Body of pancreas (tissue), 4 donors: ENCODE data around the gene MCF2.

ENCODE experiments used
- CTCF ChIP-seq, 7 experiments: fragments of 450-650 bp in 4 of 7; fragments of 200-600 bp in 3 of 7; sonication (generic) in 3 of 7; IDR thresholded peaks; one replicate each; pipeline ENCODE4 v1.5.1; 2016 to 2019; ENCODE audit warnings: antibody characterized with exemption in 7 of 7
- POLR2A ChIP-seq, 3 donors: fragments of 450-650 bp; IDR thresholded peaks; one replicate each; pipeline ENCODE4 v1.6.1; 2016; ENCODE audit warnings: antibody characterized with exemption in 3 of 3, mild to moderate bottlenecking in 2 of 3

- no peak for TF ChIP-seq POLR2A (IDR thresholded peaks at IDR 0.05)
- TF ChIP-seq CTCF (IDR thresholded peaks at IDR 0.05): no peak
These were observed 175.1 kb downstream of the MCF2 start for GRCh38 chrX:139532834-139533233.
